Measurements from ENCODE around the gene SLC16A9.
"Not testable (repeated sequence)": the region's sequence is repeated elsewhere in the genome, so short reads cannot be mapped to it uniquely, and the experiment has no call there.

Gene SLC16A9

GRCh38 chr10:59741583-59741982 lies 31.9 kb upstream of the SLC16A9 start:
- no peaks in the 10 kb centered on the region for H3K36me3 ChIP-seq
- no peak overlapping the region for H3K27ac ChIP-seq
- no peaks in the 10 kb centered on the region for H3K27me3 ChIP-seq
- no peak overlapping the region for H3K9ac ChIP-seq
- no peak overlapping the region for H3K4me3 ChIP-seq
- H4K20me1 ChIP-seq: no peaks in the 10 kb centered on the region
- H3K4me1 ChIP-seq: no peaks in the 10 kb centered on the region
- TF ChIP-seq Cebpa-rat (IDR thresholded peaks at IDR 0.05): no peak
- H3K9me3 ChIP-seq: peaks cover 22% of the 10 kb centered on the region
- no peak overlapping the region for H3K4me2 ChIP-seq

DNA sequence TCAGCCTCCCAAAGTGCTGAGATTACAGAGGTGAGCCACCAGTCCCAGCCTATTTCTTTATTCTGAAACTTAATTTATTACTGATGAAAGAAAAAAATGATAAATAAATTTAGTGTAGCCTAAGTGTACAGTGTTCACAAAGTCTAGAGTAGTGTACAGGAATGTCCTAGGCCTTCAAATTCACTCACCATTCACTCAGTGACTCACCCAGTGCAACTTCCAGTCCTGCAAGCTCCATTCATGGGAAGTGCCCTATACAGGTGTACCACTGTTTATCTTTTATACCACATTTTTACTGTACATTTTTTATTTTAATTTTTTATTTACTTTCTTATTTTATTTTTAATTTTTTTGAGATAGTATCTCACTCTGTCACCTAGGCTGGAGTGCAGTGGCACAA lies 31.4 kb upstream of the SLC16A9 start:
- Histone ChIP-seq H4K20me1 (no peaks in the 10 kb centered on the region), H3K9me3 (peaks cover 22% of the 10 kb centered on the region), H3K36me3 (no peaks in the 10 kb centered on the region), H3K9ac (no peak overlapping the region), H3K4me1 (no peaks in the 10 kb centered on the region), H3K27ac (no peak overlapping the region), H3K4me2 (no peak overlapping the region), H3K27me3 (no peaks in the 10 kb centered on the region), H3K4me3 (no peak overlapping the region)
- TF ChIP-seq Cebpa-rat (IDR thresholded peaks at IDR 0.05): no peak

DNA sequence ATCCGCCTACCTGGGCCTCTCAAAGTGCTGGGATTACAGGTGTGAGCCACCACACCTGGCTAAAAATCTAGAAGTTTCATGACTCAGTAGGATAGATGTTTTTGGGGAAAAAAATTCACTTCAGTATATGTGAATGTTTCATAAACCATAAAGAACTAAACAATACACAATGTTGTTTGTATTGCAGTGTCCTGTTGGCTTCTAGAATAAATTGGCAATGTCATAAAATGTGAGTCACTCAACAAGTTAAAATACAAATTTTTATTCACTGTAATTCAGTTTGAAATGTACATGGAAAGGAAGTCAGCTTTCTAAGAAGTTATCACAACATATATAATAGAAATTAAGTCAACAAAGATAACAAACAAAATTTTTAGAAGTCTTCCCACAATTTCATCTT lies 27.1 kb upstream of the SLC16A9 start:
- no peak overlapping the region for H3K4me2 ChIP-seq
- TF ChIP-seq Cebpa-rat (IDR thresholded peaks at IDR 0.05): no peak

GRCh38 chr10:59735296-59735695 lies 25.6 kb upstream of the SLC16A9 start:
- no peaks in the 10 kb centered on the region for H3K27me3 ChIP-seq
- no peak overlapping the region for H3K9ac ChIP-seq
- no peaks in the 10 kb centered on the region for H3K4me1 ChIP-seq
- H3K4me2 ChIP-seq: no peak overlapping the region
- H3K4me3 ChIP-seq: no peak overlapping the region
- no peaks in the 10 kb centered on the region for H3K36me3 ChIP-seq
- no peaks in the 10 kb centered on the region for H3K9me3 ChIP-seq
- no peak overlapping the region for H3K27ac ChIP-seq
- no peak for TF ChIP-seq Cebpa-rat (IDR thresholded peaks at IDR 0.05)
- no peaks in the 10 kb centered on the region for H4K20me1 ChIP-seq

More for the DNA sequence above, 27.1 kb upstream of the SLC16A9 start:
- H3K27ac ChIP-seq: no peak overlapping the region
- no peaks in the 10 kb centered on the region for H3K4me1 ChIP-seq
- H3K36me3 ChIP-seq: no peaks in the 10 kb centered on the region
- no peaks in the 10 kb centered on the region for H4K20me1 ChIP-seq
- no peaks in the 10 kb centered on the region for H3K27me3 ChIP-seq
- no peaks in the 10 kb centered on the region for H3K9me3 ChIP-seq
- no peak overlapping the region for H3K9ac ChIP-seq
- H3K4me3 ChIP-seq: no peak overlapping the region

- Histone ChIP-seq H4K20me1 (no peaks in the 10 kb centered on the region), H3K27me3 (no peaks in the 10 kb centered on the region), H3K4me3 (no peak overlapping the region), H3K9ac (no peak overlapping the region), H3K36me3 (no peaks in the 10 kb centered on the region), H3K27ac (no peak overlapping the region), H3K4me2 (no peak overlapping the region), H3K4me1 (no peaks in the 10 kb centered on the region), H3K9me3 (no peaks in the 10 kb centered on the region)
- no peak for TF ChIP-seq Cebpa-rat (IDR thresholded peaks at IDR 0.05)
Observed at GRCh38 chr10:59734014-59734462, 24.4 kb upstream of the SLC16A9 start.

GRCh38 chr10:59733321-59734013 lies 23.8 kb upstream of the SLC16A9 start:
- H3K9me3 ChIP-seq, H4K20me1 ChIP-seq, H3K9ac ChIP-seq, H3K27ac ChIP-seq, H3K36me3 ChIP-seq, H3K4me1 ChIP-seq, H3K4me2 ChIP-seq, H3K4me3 ChIP-seq, H3K27me3 ChIP-seq: not testable (repeated sequence)

DNA sequence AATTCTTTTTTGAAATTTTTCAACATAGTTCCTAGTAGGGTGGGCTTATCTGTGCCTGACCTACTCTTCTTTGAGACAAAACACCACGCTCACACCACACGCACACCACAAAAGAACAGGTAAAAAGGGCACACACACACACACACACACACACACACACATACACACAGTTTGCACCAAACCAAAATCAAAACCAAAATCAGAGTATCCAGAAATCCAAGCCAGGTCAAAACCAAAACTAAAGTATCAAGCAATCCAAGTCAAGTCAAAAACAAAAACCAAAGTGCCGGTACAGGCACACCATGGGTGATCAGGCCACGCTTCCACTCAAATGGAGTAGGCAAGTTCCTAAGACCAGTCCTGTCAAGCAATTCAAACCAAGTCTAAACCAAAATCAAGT lies 23.2 kb upstream of the SLC16A9 start:
- H3K9ac ChIP-seq, H3K4me2 ChIP-seq, H3K4me3 ChIP-seq, H3K4me1 ChIP-seq, H3K27me3 ChIP-seq, H3K36me3 ChIP-seq, H4K20me1 ChIP-seq, H3K9me3 ChIP-seq, H3K27ac ChIP-seq: not testable (repeated sequence)

DNA sequence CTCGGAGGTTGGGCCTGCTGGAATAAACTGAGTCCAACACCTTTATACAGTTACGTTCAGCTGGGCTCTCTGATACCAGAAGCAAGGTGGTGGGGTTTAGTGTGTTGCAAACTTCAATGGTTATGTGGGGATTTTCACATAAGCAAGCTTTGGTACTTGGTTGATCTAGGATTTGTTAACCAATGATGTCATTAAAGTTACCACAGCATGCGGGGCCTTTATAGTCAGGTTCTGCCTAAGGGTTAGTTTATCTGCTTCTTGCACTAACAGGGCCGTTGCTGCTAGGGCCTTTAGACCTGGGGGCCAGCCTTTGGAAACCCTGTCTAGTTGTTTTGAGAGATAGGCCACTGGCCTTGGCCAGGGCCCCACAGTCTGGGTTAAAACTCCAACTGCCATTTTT lies 19.5 kb upstream of the SLC16A9 start:
- H3K4me3 ChIP-seq, H3K27me3 ChIP-seq, H3K9me3 ChIP-seq, H3K9ac ChIP-seq, H3K27ac ChIP-seq, H3K4me2 ChIP-seq, H3K4me1 ChIP-seq, H3K36me3 ChIP-seq, H4K20me1 ChIP-seq: not testable (repeated sequence)

- no peak overlapping the region for H3K27ac ChIP-seq
- H3K4me3 ChIP-seq: no peak overlapping the region
- H3K27me3 ChIP-seq: no peaks in the 10 kb centered on the region
- no peak overlapping the region for H3K4me2 ChIP-seq
- no peaks in the 10 kb centered on the region for H4K20me1 ChIP-seq
- TF ChIP-seq Cebpa-rat (IDR thresholded peaks at IDR 0.05): no peak
- no peak overlapping the region for H3K9ac ChIP-seq
- no peaks in the 10 kb centered on the region for H3K4me1 ChIP-seq
- 0 out of 2 replicates have a peak, but pooled peaks cover 7% of the 10 kb centered on the region for H3K9me3 ChIP-seq
- H3K36me3 ChIP-seq: no peaks in the 10 kb centered on the region
Observed at GRCh38 chr10:59724098-59724938, 14.7 kb upstream of the SLC16A9 start.

- Histone ChIP-seq H3K9me3 (0 out of 2 replicates have a peak, but pooled peaks cover 7% of the 10 kb centered on the region), H3K4me3 (no peak overlapping the region)
Observed at GRCh38 chr10:59720377-59720776, 10.7 kb upstream of the SLC16A9 start.

More at GRCh38 chr10:59720377-59720776, 10.7 kb upstream of the SLC16A9 start:
- no peak overlapping the region for H3K27ac ChIP-seq
- H3K27me3 ChIP-seq: no peaks in the 10 kb centered on the region
- no peaks in the 10 kb centered on the region for H3K36me3 ChIP-seq
- H3K4me2 ChIP-seq: no peak overlapping the region
- H3K9ac ChIP-seq: no peak overlapping the region
- no peaks in the 10 kb centered on the region for H4K20me1 ChIP-seq
- no peaks in the 10 kb centered on the region for H3K4me1 ChIP-seq
- no peak for TF ChIP-seq Cebpa-rat (IDR thresholded peaks at IDR 0.05)

Data from BLaER1 (cell line).